Endodermal cell (in vitro differentiated cells): Measurements from ENCODE around the gene PNMT. TPM values are rescaled to one million over a fixed set of nuclear protein-coding genes. Genes with fewer than 3 reads are reported as not detected.

Experiments
- DNase-seq: peaks from one replicate; pipeline ENCODE4 v3.0.0-alpha.2; 2017
- H3K27ac ChIP-seq: 2 replicates; pipeline ENCODE4 v1.5.1; 2013; ENCODE audit warnings: mild to moderate bottlenecking, low read depth, low read length, moderate library complexity
- H3K27me3 ChIP-seq: 2 replicates; pipeline ENCODE4 v1.6.1; 2013; ENCODE audit warnings: mild to moderate bottlenecking, low read length, moderate library complexity; ENCODE audit not compliant: insufficient read depth, control insufficient read depth, poor library complexity, severe bottlenecking
- H3K36me3 ChIP-seq: 2 replicates; pipeline ENCODE4 v1.7.0; 2013; ENCODE audit warnings: mild to moderate bottlenecking, low read length, moderate library complexity; ENCODE audit not compliant: control insufficient read depth, insufficient read depth
- H3K4me1 ChIP-seq: one replicate; pipeline ENCODE4 v1.7.0; 2013; ENCODE audit warnings: low read length; ENCODE audit not compliant: control insufficient read depth, insufficient read depth
- H3K4me3 ChIP-seq: 2 replicates; pipeline ENCODE4 v1.5.1; 2013; ENCODE audit warnings: mild to moderate bottlenecking, low read length, moderate library complexity
- H3K9ac ChIP-seq: 2 replicates; pipeline ENCODE4 v1.6.1; 2013; ENCODE audit warnings: mild to moderate bottlenecking, low read length, moderate library complexity; ENCODE audit not compliant: poor library complexity, severe bottlenecking; ENCODE audit errors: extremely low read depth
- H3K9me3 ChIP-seq: 2 replicates; pipeline ENCODE4 v1.6.1; 2013; ENCODE audit warnings: mild to moderate bottlenecking, low read length, moderate library complexity; ENCODE audit not compliant: control insufficient read depth
- H3K27ac Mint-ChIP-seq: 2 replicates; pipeline ENCODE4 v1.8.0; 2020; ENCODE audit warnings: mixed read lengths
- H3K27me3 Mint-ChIP-seq: 2 replicates; pipeline ENCODE4 v1.8.0; 2021; ENCODE audit warnings: mild to moderate bottlenecking, mixed read lengths; ENCODE audit not compliant: insufficient read depth
- H3K36me3 Mint-ChIP-seq: 2 replicates; pipeline ENCODE4 v1.8.0; 2020; ENCODE audit warnings: low read depth, mixed read lengths
- H3K4me1 Mint-ChIP-seq: 2 replicates; pipeline ENCODE4 v1.8.0; 2020; ENCODE audit warnings: mixed read lengths
- H3K4me3 Mint-ChIP-seq: 2 replicates; pipeline ENCODE4 v1.8.0; 2020; ENCODE audit warnings: mild to moderate bottlenecking, moderate library complexity, mixed read lengths
- H3K9me3 Mint-ChIP-seq: 2 replicates; pipeline ENCODE4 v1.8.0; 2020; ENCODE audit warnings: mild to moderate bottlenecking, mixed read lengths
- CTCF ChIP-seq: fragments of 200-600 bp; sonication (generic); conservative IDR thresholded peaks from 2 replicates; pipeline ENCODE4 v1.5.0; 2021; ENCODE audit warnings: antibody characterized with exemption, mild to moderate bottlenecking
- WGBS, 2 experiments: methylation state at CpG; one replicate each; pipeline versions ENCODE4 v1.1.5 to v1.1.7; 2013; ENCODE audit warnings: missing lambda C conversion rate in 2 of 2, mixed read lengths in 1 of 2; ENCODE audit not compliant: insufficient coverage in 1 of 2, insufficient read length in 1 of 2; 5-methylcytosine and 5-hydroxymethylcytosine counted together
- total RNA-seq, 2 donors: library from RNA; stranded (reverse); fragmentation: NEBNext Ultra II Directional in 1 of 2; extraction: Animal tissue kit (Norgen Biotek cat#: 25700) in 1 of 2; gene quantifications; 2 replicates in 1 of 2; 3 replicates in 1 of 2; pipeline ENCODE4 v1.2.1, GENCODE V29; 2021

PNMT gene
- total RNA-seq, 2 donors from 2014 or later, result 0.55 to 1.0 TPM

- no peak overlapping the region for H3K4me3 Mint-ChIP-seq
Observed at GRCh38 chr17:39623356-39623950, 44.8 kb upstream of the PNMT start.

GRCh38 chr17:39624313-39624712 lies 43.9 kb upstream of the PNMT start:
- Histone ChIP-seq H3K9me3 (no peaks in the 10 kb centered on the region), H3K27ac (no peak overlapping the region), H3K36me3 (no peaks in the 10 kb centered on the region), H3K4me3 (no peak overlapping the region), H3K9ac (no peak overlapping the region), H3K27me3 (peaks cover 65% of the 10 kb centered on the region), H3K4me1 (peaks cover 10% of the 10 kb centered on the region)
- no peak for DNase-seq
- no peaks in the 10 kb centered on the region for H3K9me3 Mint-ChIP-seq
- H3K27ac Mint-ChIP-seq, result no peak overlapping the region
- H3K36me3 Mint-ChIP-seq, result no peaks in the 10 kb centered on the region
- H3K27me3 Mint-ChIP-seq, result peaks cover 76% of the 10 kb centered on the region
- H3K4me1 Mint-ChIP-seq, result peaks cover 15% of the 10 kb centered on the region
- TF ChIP-seq CTCF, result no peak
- no peak overlapping the region for H3K4me3 Mint-ChIP-seq
- 74 to 81% methylated on average over 7 to 8 of the region's 8 CpGs for WGBS, 2 experiments

More at GRCh38 chr17:39623356-39623950, 44.8 kb upstream of the PNMT start:
- H3K27ac Mint-ChIP-seq, result no peak overlapping the region
- no peaks in the 10 kb centered on the region for H3K9me3 Mint-ChIP-seq
- TF ChIP-seq CTCF, result peak; percentile 92
- peaks cover 11% of the 10 kb centered on the region for H3K4me1 Mint-ChIP-seq
- no peaks in the 10 kb centered on the region for H3K9me3 ChIP-seq
- no peak overlapping the region for H3K9ac ChIP-seq
- whole genome bisulfite sequencing, 2 experiments, result 13 to 15% methylated on average over 9 to 16 of the region's 16 CpGs
- H3K4me1 ChIP-seq, result peaks cover 7% of the 10 kb centered on the region
- DNase-seq, result peak; percentile 98
- H3K4me3 ChIP-seq, result no peak overlapping the region
- H3K36me3 Mint-ChIP-seq, result no peaks in the 10 kb centered on the region
- peaks cover 73% of the 10 kb centered on the region for H3K27me3 ChIP-seq
- H3K27me3 Mint-ChIP-seq, result peaks cover 81% of the 10 kb centered on the region
- no peaks in the 10 kb centered on the region for H3K36me3 ChIP-seq
- H3K27ac ChIP-seq, result no peak overlapping the region

- Mint-ChIP-seq H3K9me3 (no peaks in the 10 kb centered on the region), H3K27ac (no peak overlapping the region), H3K4me3 (peak overlapping the region; percentile 61), H3K27me3 (peaks cover 66% of the 10 kb centered on the region), H3K36me3 (no peaks in the 10 kb centered on the region), H3K4me1 (peaks cover 15% of the 10 kb centered on the region)
- Histone ChIP-seq H3K36me3 (no peaks in the 10 kb centered on the region), H3K4me1 (peaks cover 10% of the 10 kb centered on the region), H3K9ac (no peak overlapping the region), H3K27me3 (peaks cover 57% of the 10 kb centered on the region), H3K27ac (no peak overlapping the region), H3K9me3 (no peaks in the 10 kb centered on the region), H3K4me3 (no peak overlapping the region)
- DNase-seq, result no peak
- 75 to 93% methylated on average over 3 to 4 of the region's 5 CpGs for WGBS, 2 experiments
- no peak for TF ChIP-seq CTCF
Observed at GRCh38 chr17:39625198-39625785, 43.0 kb upstream of the PNMT start.
